GM18520 (cell line): Measurements from ENCODE around the gene ABCC1.
"Not testable (repeated sequence)": the region's sequence is repeated elsewhere in the genome, so short reads cannot be mapped to it uniquely, and the experiment has no call there.

Experiments
- ATAC-seq: cut with Tn5 transposase; IDR thresholded peaks from one replicate; pipeline ENCODE4 v1.9.1; 2021; ENCODE audit not compliant: unreplicated experiment

The ABCC1 gene

GRCh38 chr16:15942931-15943690, 6.3 kb upstream of the ABCC1 start:
- no peak for ATAC-seq

- no peak for ATAC-seq
Observed at GRCh38 chr16:15946257-15947044, 3.0 kb upstream of the ABCC1 start.

GRCh38 chr16:15947983-15948509, 1.4 kb upstream of the ABCC1 start:
- no peak for ATAC-seq

GRCh38 chr16:15948532-15949209, 745 bp upstream of the ABCC1 start:
- peak; percentile 19 for ATAC-seq

- no peak for ATAC-seq
Observed at GRCh38 chr16:15950161-15950854, 892 bp downstream of the ABCC1 start.

GRCh38 chr16:15950869-15951268, 1.5 kb downstream of the ABCC1 start:
- ATAC-seq: no peak

- ATAC-seq: no peak
Observed at GRCh38 chr16:15951852-15952251, 2.4 kb downstream of the ABCC1 start.

- no peak for ATAC-seq
Observed at GRCh38 chr16:15952265-15952711, 2.9 kb downstream of the ABCC1 start.

- ATAC-seq: no peak
Observed at GRCh38 chr16:15953477-15953876, 4.1 kb downstream of the ABCC1 start.

GRCh38 chr16:15953929-15954813, 4.8 kb downstream of the ABCC1 start:
- ATAC-seq: no peak

- ATAC-seq: no peak
Observed at GRCh38 chr16:15954814-15955151, 5.4 kb downstream of the ABCC1 start.

- ATAC-seq: no peak
Observed at GRCh38 chr16:15955425-15955824, 6.0 kb downstream of the ABCC1 start.

GRCh38 chr16:15956106-15956505, 6.7 kb downstream of the ABCC1 start:
- ATAC-seq: not testable (repeated sequence)

GRCh38 chr16:15958703-15959348, 9.4 kb downstream of the ABCC1 start:
- no peak for ATAC-seq

GRCh38 chr16:15960124-15960971, 10.9 kb downstream of the ABCC1 start:
- ATAC-seq: no peak

GRCh38 chr16:15961060-15961511, 11.7 kb downstream of the ABCC1 start:
- peak; percentile 79 for ATAC-seq

- peak; percentile 18 for ATAC-seq
Observed at GRCh38 chr16:15961571-15962090, 12.2 kb downstream of the ABCC1 start.

- no peak for ATAC-seq
Observed at GRCh38 chr16:15963307-15963910, 14.0 kb downstream of the ABCC1 start.
